HL-60 (cell line): ENCODE results near the gene SMIM10.

Experiments used
- DNase-seq, 2 experiments: peaks; one replicate each; pipeline ENCODE4 v3.0.0-alpha.2; 2010 to 2020; ENCODE audit warnings: low read depth in 1 of 2, low spot score in 1 of 2
- H3K27ac ChIP-seq: fragments of 250-450 bp; sonication (Bioruptor Pico); replicated peaks from 2 replicates; pipeline ENCODE4 v1.5.1; 2020; ENCODE audit warnings: mild to moderate bottlenecking, moderate library complexity
- H3K27me3 ChIP-seq: fragments of 250-450 bp; sonication (Bioruptor Pico); 2 replicates; pipeline ENCODE4 v1.5.1; 2021; ENCODE audit warnings: mild to moderate bottlenecking, moderate library complexity; ENCODE audit not compliant: insufficient read depth, poor library complexity, severe bottlenecking
- H3K4me3 ChIP-seq: replicated peaks from 2 replicates; pipeline ENCODE4 v1.5.1; 2011; ENCODE audit warnings: mild to moderate bottlenecking, control low read depth, low read length; ENCODE audit not compliant: insufficient read depth
- GABPA ChIP-seq: IDR thresholded peaks from 2 replicates; pipeline ENCODE4 v1.6.1; 2012; ENCODE audit warnings: low read depth
- POLR2AphosphoS5 ChIP-seq: IDR thresholded peaks from 2 replicates; pipeline ENCODE4 v1.6.1; 2012; ENCODE audit warnings: low read depth
- SPI1 ChIP-seq: IDR thresholded peaks from 2 replicates; pipeline ENCODE4 v1.6.1; 2012; ENCODE audit warnings: low read depth, mild to moderate bottlenecking, borderline replicate concordance
- TF ChIP-seq, protein P1 (sequence below): IDR thresholded peaks from one replicate; pipeline ENCODE4 v1.5.1; 2011; ENCODE audit warnings: low read length, control low read depth, inconsistent platforms; ENCODE audit not compliant: insufficient read depth
- TF ChIP-seq, protein P2 (sequence below): IDR thresholded peaks from 2 replicates; pipeline ENCODE4 v1.6.1; 2012; ENCODE audit warnings: low read depth; ENCODE audit not compliant: insufficient replicate concordance

Gene SMIM10

DNA sequence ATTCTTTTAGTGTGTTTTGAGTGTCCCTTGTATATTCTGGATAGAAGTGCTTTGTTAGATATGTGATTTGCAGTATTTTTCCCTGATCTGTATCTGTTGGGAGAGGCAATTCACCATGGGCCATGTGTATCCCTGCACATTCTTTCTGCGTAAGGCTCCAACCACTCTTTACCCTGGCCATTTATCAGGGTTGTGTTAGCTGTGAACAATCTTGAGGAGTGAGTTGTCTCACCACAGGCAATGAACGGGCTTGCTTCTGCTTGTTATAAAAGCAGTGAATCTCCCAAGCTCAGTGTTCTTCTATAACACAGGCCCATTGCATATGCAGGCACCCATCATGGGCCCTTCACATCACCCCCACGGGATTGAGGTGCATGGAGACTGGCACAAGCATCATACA lies 18.9 kb upstream of the SMIM10 start:
- DNase-seq = no peak
- H3K27me3 ChIP-seq = no peaks in the 10 kb centered on the region
- no peak overlapping the region for H3K27ac ChIP-seq
- TF ChIP-seq, protein P1, sequence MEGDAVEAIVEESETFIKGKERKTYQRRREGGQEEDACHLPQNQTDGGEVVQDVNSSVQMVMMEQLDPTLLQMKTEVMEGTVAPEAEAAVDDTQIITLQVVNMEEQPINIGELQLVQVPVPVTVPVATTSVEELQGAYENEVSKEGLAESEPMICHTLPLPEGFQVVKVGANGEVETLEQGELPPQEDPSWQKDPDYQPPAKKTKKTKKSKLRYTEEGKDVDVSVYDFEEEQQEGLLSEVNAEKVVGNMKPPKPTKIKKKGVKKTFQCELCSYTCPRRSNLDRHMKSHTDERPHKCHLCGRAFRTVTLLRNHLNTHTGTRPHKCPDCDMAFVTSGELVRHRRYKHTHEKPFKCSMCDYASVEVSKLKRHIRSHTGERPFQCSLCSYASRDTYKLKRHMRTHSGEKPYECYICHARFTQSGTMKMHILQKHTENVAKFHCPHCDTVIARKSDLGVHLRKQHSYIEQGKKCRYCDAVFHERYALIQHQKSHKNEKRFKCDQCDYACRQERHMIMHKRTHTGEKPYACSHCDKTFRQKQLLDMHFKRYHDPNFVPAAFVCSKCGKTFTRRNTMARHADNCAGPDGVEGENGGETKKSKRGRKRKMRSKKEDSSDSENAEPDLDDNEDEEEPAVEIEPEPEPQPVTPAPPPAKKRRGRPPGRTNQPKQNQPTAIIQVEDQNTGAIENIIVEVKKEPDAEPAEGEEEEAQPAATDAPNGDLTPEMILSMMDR = no peak
- TF ChIP-seq SPI1 (no peak), POLR2AphosphoS5 (no peak), GABPA (no peak)
- TF ChIP-seq, protein P2, sequence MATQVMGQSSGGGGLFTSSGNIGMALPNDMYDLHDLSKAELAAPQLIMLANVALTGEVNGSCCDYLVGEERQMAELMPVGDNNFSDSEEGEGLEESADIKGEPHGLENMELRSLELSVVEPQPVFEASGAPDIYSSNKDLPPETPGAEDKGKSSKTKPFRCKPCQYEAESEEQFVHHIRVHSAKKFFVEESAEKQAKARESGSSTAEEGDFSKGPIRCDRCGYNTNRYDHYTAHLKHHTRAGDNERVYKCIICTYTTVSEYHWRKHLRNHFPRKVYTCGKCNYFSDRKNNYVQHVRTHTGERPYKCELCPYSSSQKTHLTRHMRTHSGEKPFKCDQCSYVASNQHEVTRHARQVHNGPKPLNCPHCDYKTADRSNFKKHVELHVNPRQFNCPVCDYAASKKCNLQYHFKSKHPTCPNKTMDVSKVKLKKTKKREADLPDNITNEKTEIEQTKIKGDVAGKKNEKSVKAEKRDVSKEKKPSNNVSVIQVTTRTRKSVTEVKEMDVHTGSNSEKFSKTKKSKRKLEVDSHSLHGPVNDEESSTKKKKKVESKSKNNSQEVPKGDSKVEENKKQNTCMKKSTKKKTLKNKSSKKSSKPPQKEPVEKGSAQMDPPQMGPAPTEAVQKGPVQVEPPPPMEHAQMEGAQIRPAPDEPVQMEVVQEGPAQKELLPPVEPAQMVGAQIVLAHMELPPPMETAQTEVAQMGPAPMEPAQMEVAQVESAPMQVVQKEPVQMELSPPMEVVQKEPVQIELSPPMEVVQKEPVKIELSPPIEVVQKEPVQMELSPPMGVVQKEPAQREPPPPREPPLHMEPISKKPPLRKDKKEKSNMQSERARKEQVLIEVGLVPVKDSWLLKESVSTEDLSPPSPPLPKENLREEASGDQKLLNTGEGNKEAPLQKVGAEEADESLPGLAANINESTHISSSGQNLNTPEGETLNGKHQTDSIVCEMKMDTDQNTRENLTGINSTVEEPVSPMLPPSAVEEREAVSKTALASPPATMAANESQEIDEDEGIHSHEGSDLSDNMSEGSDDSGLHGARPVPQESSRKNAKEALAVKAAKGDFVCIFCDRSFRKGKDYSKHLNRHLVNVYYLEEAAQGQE = no peak
- H3K4me3 ChIP-seq = no peak overlapping the region

DNA sequence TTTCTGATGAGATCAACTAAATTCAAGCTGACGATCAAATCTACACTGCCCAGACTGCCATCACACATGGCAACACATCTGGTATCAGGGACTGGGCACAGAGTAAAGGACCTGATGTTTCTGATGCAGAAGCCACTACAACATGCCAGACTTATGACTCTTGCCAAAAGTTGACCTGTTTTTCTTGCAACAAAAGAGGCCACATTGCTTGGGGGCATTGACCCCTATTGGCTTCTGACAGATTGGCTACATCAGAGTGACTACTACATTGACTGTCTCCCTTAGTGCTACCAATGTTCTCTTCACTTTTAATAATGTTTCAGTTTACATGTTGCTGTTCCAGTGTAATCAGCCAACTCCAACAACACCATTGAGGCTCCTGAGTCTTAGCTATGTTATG lies 15.3 kb upstream of the SMIM10 start:
- TF ChIP-seq GABPA (no peak), SPI1 (no peak), POLR2AphosphoS5 (no peak)
- TF ChIP-seq, protein P2 = no peak
- TF ChIP-seq, protein P1 = no peak
- Histone ChIP-seq H3K27ac (no peak overlapping the region), H3K4me3 (no peak overlapping the region), H3K27me3 (peaks cover 4% of the 10 kb centered on the region)
- DNase-seq = no peak

GRCh38 chrX:134981910-134982309 lies 8.9 kb upstream of the SMIM10 start:
- Histone ChIP-seq H3K27me3 (peaks cover 4% of the 10 kb centered on the region), H3K4me3 (no peak overlapping the region), H3K27ac (no peak overlapping the region)
- TF ChIP-seq GABPA (no peak), SPI1 (no peak), POLR2AphosphoS5 (no peak)
- TF ChIP-seq, protein P2 = no peak
- TF ChIP-seq, protein P1 = no peak
- no peak for DNase-seq
